HCT116 (cell line): ENCODE measurements around the gene EPHA6. TPM values are rescaled to one million over a fixed set of nuclear protein-coding genes. Genes with fewer than 3 reads are reported as not detected.

Experiments
- ATAC-seq: fragments of 200-7000 bp; cut with Tn5 transposase; 2 replicates; pipeline ENCODE4 v1.9.1; 2020; ENCODE audit warnings: mild to moderate bottlenecking, moderate library complexity
- BruUV-seq: library from RNA; stranded (reverse); fragments of 400-500 nt; replicated peaks from 2 replicates; lab custom pipeline; 2021; lab: Mats Ljungman, UMichigan
- CTCF ChIA-PET: fragments of 300-600 bp; sonication (Branson Sonifier 250); formaldehyde crosslinking; loops from one replicate; lab custom pipeline; 2021; ENCODE audit warnings: antibody characterized with exemption; lab: Charles Lee
- POLR2A ChIA-PET: fragments of 300-600, 350-600 bp; sonication (Branson Sonifier 250); formaldehyde crosslinking; loops from one replicate; lab custom pipeline; 2021; ENCODE audit warnings: antibody characterized with exemption; lab: Charles Lee
- RAD21 ChIA-PET, 2 experiments: fragments of 300-600 bp; sonication (Branson Sonifier 250); formaldehyde crosslinking; loops; one replicate each; lab custom pipeline; 2023; ENCODE audit warnings: low total read pairs in 2 of 2; ENCODE audit not compliant: uncharacterized antibody in 2 of 2, unreplicated experiment in 2 of 2, low non-redundant PET in 1 of 2; lab: Charles Lee
- DNase-seq: peaks from one replicate; pipeline ENCODE4 v3.0.0-alpha.2; 2010; ENCODE audit warnings: low read depth, low spot score
- H2AFZ ChIP-seq: fragments of 200-600 bp; shearing (Covaris generic), sonication (generic); 2 replicates; pipeline ENCODE4 v1.6.1; 2017; ENCODE audit warnings: low read depth, mixed run types, mixed read lengths, antibody characterized with exemption, low read length; ENCODE audit not compliant: poor library complexity, severe bottlenecking
- H3K27ac ChIP-seq: 2 replicates; pipeline ENCODE4 v1.5.1; 2012; ENCODE audit warnings: low read depth, low read length
- H3K27me3 ChIP-seq: fragments of 200-600 bp; sonication (generic); 2 replicates; pipeline ENCODE4 v1.6.1; 2016; ENCODE audit warnings: mixed run types, low read length, mixed read lengths; ENCODE audit not compliant: insufficient read depth
- H3K36me3 ChIP-seq, 2 experiments: fragments of 200-500 bp in 1 of 2; fragments of 200-600 bp in 1 of 2; sonication (Bioruptor generic) in 1 of 2; sonication (generic) in 1 of 2; 2 replicates each; pipeline versions ENCODE4 v1.5.1 to v1.6.1; 2014 to 2016; ENCODE audit warnings: low read length in 2 of 2, inconsistent platforms in 1 of 2, mixed read lengths in 1 of 2, mixed run types in 1 of 2; ENCODE audit not compliant: insufficient read depth in 2 of 2, control insufficient read depth in 1 of 2
- H3K4me1 ChIP-seq, 2 experiments: fragments of 200-600 bp in 1 of 2; sonication (generic) in 1 of 2; 2 replicates each; pipeline versions ENCODE4 v1.5.1 to v1.6.1; 2012 to 2017; ENCODE audit warnings: low read length in 2 of 2, inconsistent platforms in 1 of 2, mild to moderate bottlenecking in 1 of 2, mixed read lengths in 1 of 2, mixed run types in 1 of 2, moderate library complexity in 1 of 2; ENCODE audit not compliant: insufficient read depth in 2 of 2, control insufficient read depth in 1 of 2
- H3K4me2 ChIP-seq: fragments of 200-600 bp; sonication (generic); 2 replicates; pipeline ENCODE4 v1.6.1; 2017; ENCODE audit warnings: mixed run types, low read length, mixed read lengths
- H3K4me3 ChIP-seq, 2 experiments: fragments of 200-600 bp in 1 of 2; sonication (generic) in 1 of 2; replicated peaks in 1 of 2; 2 replicates each; pipeline ENCODE4 v1.5.1; 2011 to 2016; ENCODE audit warnings: low read length in 2 of 2, control low read depth in 1 of 2, low read depth in 1 of 2, mild to moderate bottlenecking in 1 of 2, mixed read lengths in 1 of 2, mixed run types in 1 of 2
- H3K79me2 ChIP-seq: fragments of 200-600 bp; sonication (generic); 2 replicates; pipeline ENCODE4 v1.6.1; 2017; ENCODE audit warnings: mild to moderate bottlenecking, mixed run types, low read length, moderate library complexity, mixed read lengths; ENCODE audit not compliant: insufficient read depth
- H3K9ac ChIP-seq: fragments of 200-600 bp; sonication (generic); 2 replicates; pipeline ENCODE4 v1.6.1; 2016; ENCODE audit warnings: low read length, mixed read lengths
- H3K9me2 ChIP-seq: fragments of 200-600 bp; sonication (generic), shearing (Covaris generic); 2 replicates; pipeline ENCODE4 v1.6.1; 2017; ENCODE audit warnings: mixed run types, mild to moderate bottlenecking, moderate library complexity; ENCODE audit not compliant: insufficient read depth
- H3K9me3 ChIP-seq, 2 experiments: fragments of 200-500 bp in 1 of 2; fragments of 200-600 bp in 1 of 2; sonication (Bioruptor generic) in 1 of 2; sonication (generic) in 1 of 2; 2 replicates each; pipeline ENCODE4 v1.6.1; 2014 to 2017; ENCODE audit warnings: low read length in 2 of 2, mixed read lengths in 2 of 2, inconsistent platforms in 1 of 2, low read depth in 1 of 2, mild to moderate bottlenecking in 1 of 2, mixed run types in 1 of 2, moderate library complexity in 1 of 2; ENCODE audit not compliant: control insufficient read depth in 1 of 2, insufficient read depth in 1 of 2
- H4K20me1 ChIP-seq: fragments of 200-600 bp; sonication (generic), shearing (Covaris generic); 2 replicates; pipeline ENCODE4 v1.6.1; 2017; ENCODE audit warnings: mixed run types, mild to moderate bottlenecking, moderate library complexity; ENCODE audit not compliant: insufficient read depth
- CEBPB ChIP-seq: IDR thresholded peaks from 2 replicates; pipeline ENCODE4 v1.6.1; 2012; ENCODE audit warnings: low read depth
- FOSL1 ChIP-seq: IDR thresholded peaks from 2 replicates; pipeline ENCODE4 v1.6.1; 2012; ENCODE audit warnings: low read depth
- POLR2A ChIP-seq: IDR thresholded peaks from 2 replicates; pipeline ENCODE4 v1.7.0; 2011; ENCODE audit warnings: borderline replicate concordance; ENCODE audit not compliant: insufficient read depth, insufficient read length; ENCODE audit errors: extremely low read depth
- RAD21 ChIP-seq: IDR thresholded peaks from 2 replicates; pipeline ENCODE4 v1.6.1; 2012; ENCODE audit warnings: low read depth, mild to moderate bottlenecking
- REST ChIP-seq: IDR thresholded peaks from 2 replicates; pipeline ENCODE4 v1.6.1; 2012; ENCODE audit warnings: low read depth
- SP1 ChIP-seq: IDR thresholded peaks from 2 replicates; pipeline ENCODE4 v1.6.1; 2012; ENCODE audit warnings: low read depth
- ZNF274 ChIP-seq: fragments of 200-500 bp; sonication (Bioruptor generic); IDR thresholded peaks from 2 replicates; pipeline ENCODE4 v1.6.1; 2014; ENCODE audit warnings: mild to moderate bottlenecking, low read depth, low read length, inconsistent platforms
- intact Hi-C: fragments of 100-400 bp; cut with micrococcal nuclease; formaldehyde crosslinking; loops from 2 replicates; pipeline ENCODE4 v1.10.0; 2022
- total RNA-seq: library from RNA; stranded (reverse); gene quantifications from one replicate; pipeline ENCODE4 v1.2.1, GENCODE V29; 2021; ENCODE audit not compliant: unreplicated experiment

Gene EPHA6
- total RNA-seq, 1 experiment from 2014 or later, result not detected

GRCh38 chr3:97687734-97688133 lies 873.3 kb downstream of the EPHA6 start (continued):
- TF ChIP-seq RAD21 (no peak), CEBPB (no peak), FOSL1 (no peak)
- TF ChIP-seq, all 23 proteins: peak for 0

- no peaks in the 10 kb centered on the region for H3K27me3 ChIP-seq
- no peak overlapping the region for H3K4me2 ChIP-seq
- H3K79me2 ChIP-seq, result no peaks in the 10 kb centered on the region
- no peak overlapping the region for H2AFZ ChIP-seq
- no peaks in the 10 kb centered on the region for H3K9me3 ChIP-seq
- no peaks in the 10 kb centered on the region for H3K36me3 ChIP-seq
- no peak overlapping the region for H3K27ac ChIP-seq
- ATAC-seq, result no peak
- H3K4me1 ChIP-seq, result no peaks in the 10 kb centered on the region
- intact Hi-C loops, result no loop called here
- H4K20me1 ChIP-seq, result no peaks in the 10 kb centered on the region
- CTCF ChIA-PET, result no interaction called here
- RAD21 ChIA-PET, result no interaction called here
- BruUV-seq, result no TSS peak
- H3K4me3 ChIP-seq, result no peak overlapping the region
- no peak overlapping the region for H3K9ac ChIP-seq
- no peak for TF ChIP-seq REST
- H3K9me2 ChIP-seq, result no peaks in the 10 kb centered on the region
- POLR2A ChIA-PET, result no interaction called here
- no peak for DNase-seq
These were observed 874.7 kb downstream of the EPHA6 start for GRCh38 chr3:97689111-97689510.

- CTCF ChIA-PET, result no interaction called here
- intact Hi-C loops, result no loop called here
- H3K27me3 ChIP-seq, result no peaks in the 10 kb centered on the region
- no peaks in the 10 kb centered on the region for H3K9me2 ChIP-seq
- no peak overlapping the region for H3K27ac ChIP-seq
- H3K4me1 ChIP-seq, result no peaks in the 10 kb centered on the region
- H3K9me3 ChIP-seq, result no peaks in the 10 kb centered on the region
- H3K4me3 ChIP-seq, result no peak overlapping the region
- H3K36me3 ChIP-seq, result no peaks in the 10 kb centered on the region
- H4K20me1 ChIP-seq, result no peaks in the 10 kb centered on the region
- TF ChIP-seq ZNF274 (no peak), POLR2A (no peak), FOSL1 (no peak), SP1 (no peak), RAD21 (no peak)
- no peaks in the 10 kb centered on the region for H3K79me2 ChIP-seq
- no peak overlapping the region for H3K9ac ChIP-seq
- POLR2A ChIA-PET, result no interaction called here
- BruUV-seq, result no TSS peak
- ATAC-seq, result no peak
- no peak for DNase-seq
- no peak overlapping the region for H2AFZ ChIP-seq
- RAD21 ChIA-PET, result no interaction called here
- no peak overlapping the region for H3K4me2 ChIP-seq
These were observed 875.6 kb downstream of the EPHA6 start for GRCh38 chr3:97689962-97690361.
